ENCODE measurements around the gene NGF.
"Not testable (repeated sequence)": the region's sequence is repeated elsewhere in the genome, so short reads cannot be mapped to it uniquely, and the experiment has no call there.

The NGF gene

DNA sequence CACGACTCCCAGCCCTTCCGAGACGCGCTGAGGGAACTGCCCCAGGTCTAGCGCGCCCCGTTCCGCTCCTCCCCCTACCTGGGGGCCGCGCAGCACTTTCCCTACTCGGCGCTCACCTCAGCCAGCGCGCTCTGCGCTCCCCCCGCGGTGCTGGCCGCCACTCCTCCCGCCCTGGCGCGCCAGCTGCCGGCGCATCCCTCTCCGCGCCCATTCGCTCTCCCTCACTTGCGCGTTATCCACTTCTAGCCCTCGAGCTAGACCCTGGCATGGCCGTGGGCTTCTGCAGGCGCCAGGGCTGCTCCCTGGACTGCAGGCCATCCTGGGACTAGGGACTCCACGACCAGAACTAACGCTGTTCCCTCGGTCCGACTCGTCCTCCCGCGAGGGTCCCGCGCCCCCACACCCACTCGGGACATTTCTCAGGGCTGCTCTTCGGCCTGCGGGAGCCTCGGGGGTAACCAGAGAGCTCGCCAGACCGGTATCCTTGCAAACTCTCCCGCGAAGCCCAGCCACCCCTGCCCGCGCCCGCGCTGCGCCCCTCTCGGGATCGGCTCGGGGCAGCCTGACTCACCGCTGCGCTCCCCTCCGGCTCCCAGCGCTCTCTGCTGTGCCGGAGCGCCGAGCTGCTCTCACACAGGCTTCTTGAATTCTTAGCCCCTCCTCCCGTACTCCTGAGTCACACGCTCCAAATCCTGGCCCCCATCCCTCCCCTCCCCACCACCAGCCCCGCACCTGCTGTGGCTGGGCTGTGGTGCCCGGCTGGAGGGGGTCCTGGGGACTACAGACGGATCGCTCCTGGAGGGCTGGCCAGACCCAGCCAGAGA lies at the start of gene NGF:
NGF (minus strand) TSS at position 617 of the 824 bp plus-strand sequence. CDS start 51,454 bp downstream, outside the sequence.
- DNase-seq (ENCODE audit: low read depth) = no peak

DNA sequence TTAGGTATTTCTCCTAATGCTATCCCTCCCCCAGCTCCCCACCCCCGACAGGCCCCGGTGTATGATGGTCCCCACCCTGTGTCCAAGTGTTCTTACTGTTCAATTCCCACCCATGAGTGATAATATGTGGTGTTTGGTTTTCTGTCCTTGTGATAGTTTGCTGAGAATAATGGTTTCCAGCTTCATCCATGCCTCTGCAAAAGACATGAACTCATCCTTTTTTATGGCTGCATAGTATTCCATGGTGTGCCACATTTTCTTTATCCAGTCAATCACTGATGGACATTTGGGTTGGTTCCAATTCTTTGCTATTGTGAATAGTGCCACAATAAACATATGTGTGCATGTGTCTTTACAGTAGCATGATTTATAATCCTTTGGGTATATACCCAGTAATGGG lies 45.4 kb upstream of the NGF start:
- not testable (repeated sequence) for DNase-seq (ENCODE audit: low read depth)

DNA sequence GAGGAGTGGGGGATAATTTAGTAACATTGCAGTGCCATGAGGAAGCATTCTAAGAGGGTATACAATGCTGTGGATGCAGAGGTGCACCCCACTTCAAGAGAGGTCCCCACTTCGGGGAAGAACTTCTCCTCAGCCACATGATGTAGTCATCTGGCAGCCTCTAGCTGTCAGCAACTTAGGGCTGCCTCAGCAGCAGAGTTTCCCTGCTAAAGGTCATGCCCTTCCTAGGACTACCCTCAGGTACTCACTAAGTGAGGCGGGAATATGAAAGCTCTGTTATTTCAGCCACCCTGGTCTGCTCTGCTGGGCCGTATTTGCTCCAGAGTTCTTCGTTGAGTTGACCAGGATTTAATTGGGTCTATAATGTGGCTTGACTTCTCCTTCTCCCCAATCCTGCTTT lies 41.9 kb upstream of the NGF start:
- no peak for DNase-seq (ENCODE audit: low read depth)

DNA sequence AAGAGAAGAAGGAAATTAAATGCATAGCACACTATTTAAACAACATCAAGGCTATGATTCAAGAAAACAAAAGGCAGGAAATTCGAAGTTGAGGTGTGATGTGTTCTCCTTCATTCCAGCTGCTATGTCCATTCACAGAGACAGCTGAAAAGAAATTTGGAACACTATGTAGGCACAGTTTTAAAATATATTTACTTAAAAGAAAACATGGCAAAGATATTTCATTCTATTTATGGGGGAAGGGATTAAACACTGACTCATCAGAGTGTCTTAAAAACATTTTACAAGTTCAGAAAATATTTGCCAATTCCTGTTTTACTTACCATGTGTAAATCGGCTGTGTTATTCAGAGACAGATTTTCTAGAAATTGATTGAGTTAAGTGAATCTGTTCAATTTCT lies 39.4 kb upstream of the NGF start:
- DNase-seq (ENCODE audit: low read depth) = no peak

DNA sequence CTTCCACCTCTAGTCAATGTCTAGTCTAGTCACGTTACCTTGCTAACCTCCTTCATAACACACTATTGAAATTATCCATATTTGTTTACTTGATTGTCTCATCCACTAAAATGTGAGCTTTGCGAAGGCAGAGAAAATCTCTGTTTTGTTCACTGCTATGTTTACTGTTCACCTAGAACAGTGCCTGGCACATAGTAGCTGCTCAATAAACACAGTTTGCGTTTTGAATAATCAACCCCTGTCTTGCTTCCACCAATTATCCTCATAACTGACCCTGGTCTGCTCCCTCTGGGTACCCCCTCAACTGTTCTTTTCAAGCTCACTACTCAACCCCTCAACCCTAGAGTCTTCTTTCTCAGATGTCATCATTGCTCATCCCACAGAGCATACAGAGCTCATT lies 36.5 kb upstream of the NGF start:
- DNase-seq (ENCODE audit: low read depth) = no peak

DNA sequence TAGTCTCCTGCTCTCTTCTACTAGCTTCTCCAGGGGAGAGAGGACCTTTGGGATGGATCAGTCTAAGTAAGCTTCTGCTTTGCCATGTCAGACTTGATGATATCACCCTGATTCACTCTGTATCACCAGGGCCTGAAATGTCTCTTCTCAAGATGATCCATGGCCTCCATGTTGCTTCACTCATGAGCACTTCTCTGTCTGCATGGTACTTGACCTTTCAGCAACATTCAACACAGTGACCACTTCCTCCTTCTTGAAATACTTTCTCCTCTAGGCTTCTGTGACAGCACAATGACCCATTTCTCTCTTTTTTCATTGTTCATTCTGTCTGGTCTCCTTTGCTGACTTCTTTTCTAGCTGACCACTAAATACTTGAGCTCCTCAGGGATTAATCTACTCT lies 35.3 kb upstream of the NGF start:
- no peak for DNase-seq (ENCODE audit: low read depth)

DNA sequence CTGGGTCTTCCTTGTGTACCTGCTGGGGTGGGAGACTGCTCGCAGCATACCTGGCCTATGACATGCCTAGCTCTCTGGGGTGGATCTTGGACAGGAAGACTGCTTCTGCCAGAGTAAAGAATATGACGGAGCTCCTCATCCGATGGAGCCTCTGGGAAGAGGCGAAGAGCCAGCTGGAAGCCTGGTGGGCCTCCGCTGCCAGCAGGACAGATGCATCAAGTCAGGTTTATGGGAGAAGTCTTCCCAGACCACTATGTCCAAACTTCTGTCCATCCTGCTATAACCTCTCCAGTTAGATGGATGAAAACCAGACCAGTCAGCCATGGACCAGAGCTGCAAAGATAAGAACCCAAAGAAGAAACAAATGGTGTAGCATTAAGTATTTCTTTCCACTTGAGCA lies 27.7 kb upstream of the NGF start:
- no peak for DNase-seq (ENCODE audit: low read depth)

DNA sequence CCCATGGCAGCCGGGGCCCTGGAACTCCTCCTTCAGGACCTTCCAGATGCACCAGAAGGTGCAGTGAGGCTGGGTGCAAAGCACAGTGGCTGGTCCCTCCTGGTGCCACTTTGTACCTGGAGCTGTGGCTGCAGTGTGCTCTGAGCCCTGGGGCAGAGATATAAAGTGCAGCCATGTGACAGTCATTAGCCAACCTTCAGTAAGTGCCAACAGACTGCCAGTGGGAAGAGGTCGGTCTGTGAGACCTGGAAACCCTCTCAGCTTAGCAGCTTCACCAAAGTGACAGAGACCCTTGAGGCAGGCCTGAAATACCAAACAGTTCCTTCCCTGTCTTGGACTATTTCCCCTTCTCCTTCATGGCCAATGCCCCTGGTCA lies 26.7 kb upstream of the NGF start:
- DNase-seq (ENCODE audit: low read depth) = no peak

DNA sequence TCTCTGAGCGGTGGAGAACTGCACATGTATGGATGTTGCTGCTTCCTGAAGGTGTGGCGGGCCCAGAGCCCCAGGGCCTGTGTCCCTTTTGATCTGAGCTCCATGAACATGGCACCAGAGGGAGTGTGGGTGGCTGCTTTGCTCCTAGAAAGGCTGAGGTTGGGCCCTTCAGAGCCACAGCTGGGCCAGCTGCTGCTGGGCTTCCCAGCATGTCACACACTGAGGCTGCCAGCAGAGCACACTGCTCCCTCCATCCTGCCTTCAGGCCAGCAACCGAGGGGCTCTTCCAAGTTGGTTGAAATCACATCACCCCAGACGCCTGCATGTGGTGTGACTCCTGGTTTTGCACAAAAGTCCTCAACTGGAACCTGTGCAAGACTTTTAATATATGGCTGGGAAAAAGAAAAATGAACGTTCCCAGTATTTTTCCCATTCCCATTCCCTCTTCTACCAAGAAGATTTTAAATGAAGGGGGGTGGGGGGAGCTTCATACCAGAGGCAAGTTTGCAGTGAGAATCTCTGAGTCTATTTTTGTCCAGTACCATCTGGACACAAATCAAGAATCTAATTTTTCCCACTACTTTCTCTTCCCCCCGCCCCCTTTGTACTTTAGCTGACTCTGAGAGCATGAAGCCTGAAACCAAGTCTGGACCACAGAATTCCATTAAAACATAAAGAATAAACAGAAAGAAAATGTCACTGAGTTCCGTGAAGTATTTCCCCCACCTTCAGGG lies 26.2 kb upstream of the NGF start:
- DNase-seq (ENCODE audit: low read depth) = no peak

DNA sequence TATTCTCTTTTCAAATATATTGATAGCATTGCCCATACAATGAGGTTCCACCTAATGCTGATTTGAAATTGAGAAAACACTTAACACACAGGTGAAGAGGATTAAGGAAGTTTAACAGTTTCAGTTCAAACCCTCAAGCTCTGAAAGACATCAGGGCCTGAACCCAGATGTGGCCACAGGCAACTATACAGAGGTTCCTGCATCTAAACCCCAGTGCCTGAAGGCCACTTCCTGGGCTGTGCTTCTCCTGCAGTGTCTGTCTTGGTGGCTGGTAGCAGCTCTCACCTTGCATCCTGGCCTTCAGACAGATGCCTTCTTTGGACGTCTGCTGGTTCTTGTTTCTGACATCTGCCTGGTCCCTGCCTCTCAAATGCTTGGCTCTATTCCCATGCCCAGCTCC lies 25.1 kb upstream of the NGF start:
- no peak for DNase-seq (ENCODE audit: low read depth)

DNA sequence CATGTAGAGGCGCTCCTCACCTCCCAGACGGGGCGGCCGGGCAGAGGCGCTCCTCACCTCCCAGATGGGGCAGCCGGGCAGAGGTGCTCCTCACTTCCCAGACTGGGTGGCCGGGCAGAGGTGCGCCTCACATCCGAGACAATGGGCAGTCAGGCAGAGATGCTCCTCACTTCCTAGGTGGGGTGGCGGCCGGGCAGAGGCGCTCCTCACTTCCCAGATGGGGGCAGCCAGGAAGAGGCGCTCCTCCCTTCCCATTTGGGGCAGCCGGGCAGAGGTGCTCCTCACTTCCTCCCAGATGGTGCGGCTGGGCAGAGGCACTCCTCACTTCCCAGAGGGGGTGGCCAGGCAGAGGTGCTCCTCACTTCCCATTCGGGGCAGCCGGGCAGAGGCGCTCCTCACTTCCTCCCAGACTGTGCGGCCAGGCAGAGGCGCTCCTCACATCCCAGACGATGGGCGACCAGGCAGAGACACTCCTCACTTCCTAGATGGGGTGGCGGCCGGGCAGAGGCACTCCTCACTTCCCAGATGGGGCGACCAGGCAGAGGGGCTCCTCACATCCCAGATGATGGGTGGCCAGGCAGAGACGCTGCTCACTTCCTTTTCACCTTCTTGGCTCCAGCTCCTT lies 22.6 kb upstream of the NGF start:
- not testable (repeated sequence) for DNase-seq (ENCODE audit: low read depth)

DNA sequence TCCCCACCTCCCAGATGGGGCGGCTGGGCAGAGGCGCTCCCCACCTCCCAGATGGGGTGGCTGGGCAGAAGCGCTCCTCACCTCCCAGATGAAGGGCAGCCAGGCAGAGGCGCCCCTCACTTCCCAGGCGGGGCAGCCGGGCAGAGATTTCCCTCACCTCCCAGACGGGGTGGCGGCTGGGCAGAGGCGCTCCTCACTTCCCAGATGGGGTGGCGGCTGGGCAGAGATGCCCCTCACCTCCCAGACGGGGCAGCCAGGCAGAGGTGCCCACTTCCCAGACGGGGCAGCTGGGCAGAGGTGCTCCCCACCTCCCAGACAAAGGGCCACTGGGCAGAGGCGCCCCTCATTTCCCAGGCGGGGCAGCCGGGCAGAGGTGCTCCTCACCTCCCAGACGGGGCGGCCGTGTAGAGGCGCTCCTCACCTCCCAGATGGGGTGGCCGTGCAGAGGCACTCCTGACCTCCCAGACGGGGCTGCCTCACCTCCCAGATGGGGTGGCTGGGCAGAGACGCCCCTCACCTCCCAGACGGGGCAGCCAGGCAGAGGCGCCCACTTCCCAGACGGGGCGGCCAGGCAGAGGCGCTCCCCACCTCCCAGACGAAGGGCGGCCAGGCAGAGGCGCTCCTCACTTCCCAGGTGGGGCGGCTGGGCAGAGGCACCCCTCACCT lies 21.9 kb upstream of the NGF start:
- not testable (repeated sequence) for DNase-seq (ENCODE audit: low read depth)

DNA sequence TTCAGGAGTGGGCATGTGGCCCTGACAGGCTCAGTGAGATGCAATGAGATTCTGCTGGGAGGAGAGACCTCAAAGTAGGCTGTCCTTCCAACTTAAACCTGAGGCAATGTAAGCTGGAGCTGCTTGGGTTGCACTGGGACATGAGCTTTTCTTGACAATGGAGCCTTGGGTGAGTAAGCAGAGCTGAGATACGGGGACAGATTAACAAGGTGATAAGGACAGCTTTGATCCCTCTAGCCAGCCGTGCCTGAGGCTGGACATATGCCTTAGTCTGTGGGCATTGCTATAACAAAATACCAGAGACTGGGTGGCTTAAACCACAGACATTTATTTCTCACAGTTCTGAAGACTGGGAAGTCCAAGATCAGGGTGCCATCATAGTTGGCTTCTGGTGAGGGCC lies 18.3 kb upstream of the NGF start:
- no peak for DNase-seq (ENCODE audit: low read depth)

DNA sequence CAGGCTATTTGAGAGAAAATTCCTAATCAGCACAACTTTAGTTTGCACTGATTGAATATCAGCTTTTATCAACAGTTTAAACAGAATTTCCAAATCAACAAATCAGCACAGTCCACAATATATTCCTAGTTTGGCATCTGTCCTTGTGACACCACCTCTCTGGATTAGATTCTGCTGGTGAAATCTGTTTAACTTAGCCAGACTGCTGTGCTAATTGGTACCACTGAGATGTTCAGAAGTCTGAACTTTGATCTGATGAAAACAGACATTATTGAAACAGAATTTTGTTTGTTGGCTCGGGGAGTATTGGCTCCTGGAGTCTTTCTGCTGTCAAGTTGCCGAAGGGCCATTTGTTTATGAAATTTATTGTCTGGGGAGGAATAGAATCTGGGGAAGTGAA lies 17.0 kb upstream of the NGF start:
- no peak for DNase-seq (ENCODE audit: low read depth)

DNA sequence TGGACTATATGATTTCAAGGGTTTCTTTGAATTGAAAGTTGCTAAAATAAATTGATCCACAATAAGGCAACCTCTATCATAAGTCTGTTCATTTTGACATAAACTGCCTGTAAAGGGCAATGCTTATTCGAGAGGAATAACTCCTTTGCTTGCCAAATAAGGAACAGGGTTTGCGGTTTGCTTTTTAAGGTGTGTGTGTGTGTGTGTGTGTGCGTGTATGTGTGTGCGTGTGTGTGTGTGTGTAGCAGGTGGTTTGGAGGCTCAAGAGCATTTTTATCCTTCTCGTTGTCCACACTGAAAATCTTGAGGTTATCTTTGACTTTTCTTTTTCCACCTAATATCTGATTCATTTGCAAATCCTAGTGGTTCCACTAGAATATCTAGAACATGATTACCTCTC lies 13.1 kb upstream of the NGF start:
- no peak for DNase-seq (ENCODE audit: low read depth)

DNA sequence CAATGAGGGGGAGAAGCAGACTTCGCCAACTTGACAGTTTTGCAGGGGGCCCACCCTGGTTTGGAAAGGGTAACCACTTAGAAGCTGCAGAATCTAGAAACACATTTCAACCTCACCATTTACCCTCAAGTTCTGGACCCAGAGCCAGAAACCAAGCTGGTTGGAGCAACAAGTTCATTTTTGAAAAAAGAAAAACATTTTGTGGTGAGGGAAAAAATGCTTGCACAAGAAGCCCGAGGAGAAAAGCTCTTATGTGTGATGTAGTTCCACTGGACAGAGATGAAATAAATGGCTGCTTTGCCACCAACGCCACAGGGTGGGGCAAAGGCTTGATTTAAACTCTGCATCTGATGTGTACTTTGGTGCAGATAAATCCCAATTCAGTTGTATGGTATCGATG lies 10.6 kb upstream of the NGF start:
- DNase-seq (ENCODE audit: low read depth) = no peak

DNA sequence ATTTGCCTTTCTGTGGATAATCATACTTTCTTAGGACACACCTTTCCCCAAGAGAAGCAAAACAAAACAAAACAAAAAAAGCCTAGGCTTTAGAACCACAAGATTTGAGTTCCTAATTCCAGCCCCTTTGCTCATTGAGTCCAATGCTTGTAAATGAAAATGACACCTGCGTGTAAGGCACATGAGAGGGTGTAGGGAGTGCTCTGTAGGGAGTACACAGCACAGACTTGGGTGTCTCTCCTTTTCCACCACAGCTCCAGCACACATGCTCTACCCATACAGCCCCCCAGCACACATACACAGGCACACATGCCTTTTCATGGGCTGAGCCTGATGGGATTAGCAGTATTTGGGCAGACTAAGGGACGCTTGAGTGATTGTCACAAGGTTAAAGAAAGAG lies 9.2 kb upstream of the NGF start:
- DNase-seq (ENCODE audit: low read depth) = no peak

DNA sequence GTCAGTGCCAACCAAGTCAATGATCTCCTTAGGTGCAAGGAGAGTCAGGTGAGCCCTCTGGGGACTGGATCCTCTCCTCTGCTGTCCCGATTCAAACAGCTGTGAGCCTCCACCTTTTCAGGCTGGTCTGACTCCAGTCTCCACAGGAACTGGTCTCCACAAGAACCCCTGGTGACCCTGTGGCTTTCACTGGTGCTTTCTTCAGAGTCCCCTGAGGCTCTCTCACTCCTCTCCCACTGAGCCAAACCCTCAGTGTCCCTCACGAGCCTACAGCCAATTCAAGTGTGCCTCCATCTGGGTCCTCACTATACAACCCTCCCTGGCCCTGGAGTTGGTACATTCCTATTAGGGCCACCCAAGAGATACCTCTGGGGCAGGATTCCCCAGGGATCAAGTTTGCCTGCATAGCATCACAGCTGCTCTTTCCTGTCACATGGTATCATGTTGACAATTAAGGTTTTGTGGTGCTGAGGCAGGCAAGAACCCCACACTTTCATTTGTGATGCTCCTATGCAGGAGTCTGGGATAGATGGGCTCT lies 5.2 kb upstream of the NGF start:
- DNase-seq (ENCODE audit: low read depth) = no peak

DNA sequence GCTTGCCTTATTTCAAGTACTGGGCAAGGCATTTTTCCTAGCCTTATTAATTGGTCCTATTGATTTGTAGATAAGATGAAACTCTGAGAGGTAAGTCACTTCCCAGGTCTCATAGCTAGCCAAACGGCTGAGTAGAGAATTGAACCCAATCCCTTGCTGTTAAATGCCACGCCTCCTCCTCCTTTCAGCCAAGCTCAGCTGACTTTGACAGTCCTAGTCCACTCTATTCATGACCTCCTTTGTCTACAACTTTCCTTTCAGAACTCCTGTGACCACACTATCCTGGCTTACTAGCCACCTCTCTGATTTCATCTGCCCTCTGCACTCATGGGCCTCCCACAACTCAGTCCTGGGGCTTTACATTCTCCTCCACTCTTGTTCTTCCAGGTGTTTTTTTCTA lies 3.9 kb upstream of the NGF start:
- DNase-seq (ENCODE audit: low read depth) = no peak

DNA sequence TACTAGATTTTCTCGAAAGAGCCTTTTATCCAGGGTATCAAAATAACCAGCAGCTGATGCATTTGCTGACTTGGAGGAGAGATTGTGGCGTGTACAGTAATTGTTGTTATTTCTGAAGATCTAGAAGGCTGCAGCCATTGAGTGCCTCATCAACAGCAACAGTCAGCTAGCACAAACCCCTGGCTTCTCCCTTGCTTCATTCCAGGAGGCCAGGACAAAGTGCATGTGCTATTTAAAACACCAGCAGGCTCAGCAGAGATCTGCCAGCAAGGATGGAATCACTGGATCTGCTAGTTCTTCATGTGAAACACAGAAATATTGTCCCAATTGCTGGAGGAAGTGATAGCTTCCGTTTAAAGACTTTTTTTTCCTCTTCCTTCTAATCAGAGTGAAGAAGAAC lies 2.8 kb upstream of the NGF start:
- no peak for DNase-seq (ENCODE audit: low read depth)

DNA sequence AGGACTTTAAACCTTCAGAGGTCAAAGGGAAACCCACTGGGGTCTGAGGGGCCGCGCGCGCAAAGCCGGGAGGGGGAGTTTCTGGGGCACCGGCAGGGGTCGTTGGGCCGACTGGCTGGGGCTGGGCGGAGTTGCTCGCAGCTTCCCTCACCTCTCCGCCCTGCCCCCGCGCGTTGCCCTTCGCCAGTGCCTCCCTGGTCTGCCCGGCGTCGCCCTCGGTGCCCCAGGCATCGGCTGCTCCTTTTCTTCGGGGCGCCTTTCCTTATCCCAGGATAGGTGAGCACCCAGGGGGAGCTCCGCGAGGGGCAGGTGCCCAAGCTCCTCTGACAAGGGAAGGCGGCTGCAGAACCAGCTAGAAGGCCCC lies 390 bp upstream of the NGF start:
- no peak for DNase-seq (ENCODE audit: low read depth)

DNA sequence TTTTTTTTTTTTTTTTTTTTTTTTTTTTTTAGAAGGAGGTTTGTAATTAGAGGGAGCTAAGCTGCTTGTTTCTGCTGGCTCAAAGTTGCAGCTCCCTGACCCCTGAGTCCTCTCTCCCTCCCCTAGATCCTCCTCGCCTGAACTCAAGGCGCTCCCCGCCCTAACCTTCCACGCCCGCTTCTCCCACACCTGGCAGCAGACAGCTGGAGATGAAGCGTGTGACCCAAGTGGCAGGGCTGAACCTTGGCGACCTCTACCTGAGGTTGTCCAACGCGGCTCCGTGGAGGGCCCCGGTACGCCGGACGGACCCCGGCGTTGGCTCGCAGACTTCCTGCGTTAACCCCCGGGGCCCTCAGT lies 795 bp downstream of the NGF start:
- DNase-seq (ENCODE audit: low read depth) = no peak

DNA sequence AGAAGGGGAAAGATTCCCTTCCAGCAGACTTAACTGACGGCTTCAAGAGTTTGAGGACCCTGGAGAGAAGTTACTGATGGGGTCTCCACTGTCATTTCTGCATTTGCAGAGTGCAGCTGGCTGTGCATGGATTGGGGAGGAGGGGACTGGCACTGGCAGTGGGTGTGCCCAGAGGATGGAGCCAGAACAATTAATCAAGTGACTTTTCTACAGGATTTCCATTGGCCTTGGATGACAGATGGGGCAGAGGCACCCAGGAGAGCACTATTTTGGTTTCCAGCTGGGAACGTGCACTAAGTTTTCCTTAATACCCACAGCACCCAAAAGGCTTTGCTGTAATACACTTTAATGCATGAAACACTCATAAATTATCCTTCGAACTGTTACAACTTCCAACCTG lies 1.3 kb downstream of the NGF start:
- DNase-seq (ENCODE audit: low read depth) = no peak
